Muscle of back (tissue), 11 donors: ENCODE data around the gene BASP1. TPM values are rescaled to one million over a fixed set of nuclear protein-coding genes. Genes with fewer than 3 reads are reported as not detected.
"Not testable (repeated sequence)": the region's sequence is repeated elsewhere in the genome, so short reads cannot be mapped to it uniquely, and the experiment has no call there.

Experiments used
- DNase-seq, 3 donors: peaks; one replicate each; pipeline versions ENCODE4 v3.0.0 to v3.0.0-alpha.2; 2013
- polyA plus RNA-seq, 10 donors: library from polyadenylated mRNA; unstranded; fragments of 120-200 nt; gene quantifications; one replicate each; pipeline ENCODE4 v1.2.1, GENCODE V29; 2013; ENCODE audit not compliant: insufficient read length in 10 of 10

BASP1 gene
- polyA plus RNA-seq, 10 donors: 26.4 to 76.6 (median 36.6) TPM

- not testable (repeated sequence) for DNase-seq
These were observed 32.4 kb downstream of the BASP1 start for GRCh38 chr5:17249841-17250240.

DNA sequence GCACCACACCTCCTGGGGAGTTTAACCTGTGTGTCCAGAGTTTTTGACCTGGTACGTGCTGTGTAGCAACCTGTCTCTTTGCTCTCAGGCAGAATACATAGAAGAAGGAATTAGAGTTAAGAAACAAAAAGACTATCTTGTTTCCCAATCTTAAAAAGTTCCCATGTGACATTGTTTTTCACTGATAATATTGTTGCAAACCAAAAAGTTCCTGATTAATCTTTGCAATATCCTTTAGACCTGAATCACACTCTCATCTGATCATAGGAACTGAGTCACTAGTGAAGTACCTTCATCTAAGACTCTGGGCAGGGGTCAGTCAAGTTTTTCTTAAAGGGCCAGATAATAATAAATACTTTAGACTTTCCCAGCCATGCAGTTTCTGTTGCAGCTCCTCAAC, 35.1 kb downstream of the BASP1 start:
- no peak for DNase-seq

- DNase-seq: no peak
These were observed 38.1 kb downstream of the BASP1 start for GRCh38 chr5:17255471-17256021.

DNA sequence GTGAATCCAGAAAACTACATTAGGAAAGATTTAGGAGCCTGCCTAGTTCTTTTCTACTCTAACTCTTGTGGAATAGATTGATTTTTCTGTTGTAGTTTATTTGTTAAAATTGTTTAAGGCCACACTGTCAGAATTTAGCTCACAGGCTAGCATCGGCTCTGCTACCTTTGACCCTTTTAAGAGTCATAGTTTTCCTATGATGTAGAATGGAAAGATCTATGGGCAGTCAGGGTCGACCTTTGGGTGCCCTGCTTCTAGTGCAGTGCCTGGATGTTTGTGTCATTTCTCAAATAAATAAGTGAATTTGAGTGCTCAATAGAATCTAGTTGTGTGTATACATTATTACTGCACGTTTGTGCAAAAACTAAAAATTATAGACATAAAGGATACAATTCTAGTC, 38.7 kb downstream of the BASP1 start:
- DNase-seq: no peak

GRCh38 chr5:17256839-17257238, 39.4 kb downstream of the BASP1 start:
- no peak for DNase-seq

GRCh38 chr5:17257705-17258273, 40.4 kb downstream of the BASP1 start:
- no peak for DNase-seq

GRCh38 chr5:17258431-17258830, 41.0 kb downstream of the BASP1 start:
- DNase-seq: no peak

- not testable (repeated sequence) for DNase-seq
These were observed 41.6 kb downstream of the BASP1 start for GRCh38 chr5:17259012-17259411.

- no peak for DNase-seq
These were observed 42.3 kb downstream of the BASP1 start for GRCh38 chr5:17259630-17260257.

DNA sequence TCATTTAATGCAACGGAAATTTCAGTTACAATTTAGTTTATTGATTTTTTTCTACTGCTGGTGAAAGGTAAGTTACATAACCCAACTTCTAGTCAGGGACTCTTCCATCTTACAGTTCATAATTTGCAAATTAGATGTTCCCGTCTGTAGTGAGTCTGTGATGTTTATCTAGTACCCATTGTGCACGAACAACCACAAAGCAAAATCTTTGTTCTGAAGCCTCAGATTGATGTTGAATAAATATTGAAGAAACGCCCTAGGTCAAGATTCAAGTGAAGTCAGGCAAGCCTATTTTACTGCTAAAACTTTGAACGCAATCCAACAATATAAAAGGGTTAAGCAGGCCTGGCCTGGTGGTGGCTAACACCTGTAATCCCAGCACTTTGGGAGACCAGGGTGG, 43.1 kb downstream of the BASP1 start:
- DNase-seq: no peak

- DNase-seq: no peak
These were observed 43.6 kb downstream of the BASP1 start for GRCh38 chr5:17261075-17261474.

DNA sequence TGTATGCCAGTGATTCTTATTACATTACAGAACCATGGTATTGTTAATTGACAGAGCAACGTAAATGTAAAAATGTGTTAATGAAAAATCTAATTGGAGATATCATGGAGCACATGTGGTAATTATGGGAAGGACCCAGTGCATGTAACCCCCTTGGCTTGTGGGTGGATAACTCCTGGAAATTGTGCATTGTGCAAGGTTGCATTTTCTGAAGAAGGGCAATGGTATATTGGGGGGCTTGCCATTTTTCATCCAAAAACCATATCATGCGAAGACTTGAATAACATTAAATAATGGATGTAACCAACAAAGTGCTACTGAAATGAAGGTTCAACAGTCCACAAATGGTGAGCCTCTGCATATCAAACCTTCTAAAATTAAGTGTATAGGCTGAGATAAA, 47.6 kb downstream of the BASP1 start:
- no peak for DNase-seq

- DNase-seq: no peak
These were observed 49.7 kb downstream of the BASP1 start for GRCh38 chr5:17267106-17267505.

- DNase-seq: no peak
These were observed 51.8 kb downstream of the BASP1 start for GRCh38 chr5:17269201-17269600.

- no peak for DNase-seq
These were observed 54.7 kb downstream of the BASP1 start for GRCh38 chr5:17272111-17272510.

- no peak for DNase-seq
These were observed 58.1 kb downstream of the BASP1 start for GRCh38 chr5:17275289-17276158.

DNA sequence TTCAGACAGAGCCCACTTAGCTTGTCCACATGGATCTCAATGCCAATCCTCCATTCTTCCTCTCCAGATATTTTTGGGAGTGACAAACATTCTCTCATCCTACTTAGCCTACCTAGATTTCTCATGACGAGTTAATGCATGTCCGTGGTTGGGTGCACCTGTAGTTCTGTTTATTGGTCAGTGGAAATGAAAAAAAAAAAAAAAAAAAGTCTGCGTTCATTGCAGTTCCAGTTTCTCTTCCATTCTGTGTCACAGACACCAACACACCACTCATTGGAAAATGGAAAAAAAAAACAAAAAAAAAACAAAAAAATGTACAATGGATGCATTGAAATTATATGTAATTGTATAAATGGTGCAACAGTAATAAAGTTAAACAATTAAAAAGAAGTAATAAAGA, 59.0 kb downstream of the BASP1 start:
- DNase-seq: no peak

- DNase-seq: no peak
These were observed 60.5 kb downstream of the BASP1 start for GRCh38 chr5:17277907-17278306.

DNA sequence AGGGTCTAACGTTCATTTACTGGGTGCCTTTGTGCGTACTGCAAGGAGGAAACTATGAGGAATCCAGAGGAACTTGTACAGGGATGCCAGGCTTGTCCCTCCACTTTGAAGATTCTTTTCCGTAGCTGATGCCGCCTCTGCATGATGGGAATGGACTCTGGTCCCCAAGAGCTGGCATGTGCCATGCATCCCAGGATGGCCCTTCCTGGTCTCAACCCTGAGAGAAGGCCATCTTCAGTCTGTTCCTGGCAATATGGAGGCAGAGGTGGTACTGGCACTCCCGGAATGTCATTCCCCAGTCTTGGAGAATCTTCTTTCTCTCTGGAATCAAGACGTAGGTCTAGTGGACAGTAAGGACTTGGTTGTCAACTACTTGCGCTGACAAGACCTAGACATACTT, 61.5 kb downstream of the BASP1 start:
- DNase-seq: no peak

- no peak for DNase-seq
These were observed 62.1 kb downstream of the BASP1 start for GRCh38 chr5:17279487-17279886.

- DNase-seq: no peak
These were observed 65.1 kb downstream of the BASP1 start for GRCh38 chr5:17282283-17283120.

- no peak for DNase-seq
These were observed 65.6 kb downstream of the BASP1 start for GRCh38 chr5:17283121-17283415.
